Activated CD8-positive, alpha-beta memory T cell treated with anti-CD3 and anti-CD28 coated beads for 36 hours (primary cell): ENCODE measurements around the gene RBPJ. TPM values are rescaled to one million over a fixed set of nuclear protein-coding genes. Genes with fewer than 3 reads are reported as not detected.

Source experiments
- CTCF ChIA-PET: fragments of 350-600 bp; sonication (Branson Sonifier 250); formaldehyde crosslinking; loops from one replicate; lab custom pipeline; 2021; ENCODE audit warnings: antibody characterized with exemption; lab: Charles Lee
- POLR2A ChIA-PET: fragments of 350-600 bp; sonication (Branson Sonifier 250); formaldehyde crosslinking; loops from one replicate; lab custom pipeline; 2021; ENCODE audit warnings: antibody characterized with exemption; lab: Charles Lee
- total RNA-seq, 2 experiments: library from RNA; stranded (reverse); gene quantifications; one replicate each; pipeline ENCODE4 v1.2.3, GENCODE V29; 2021

The RBPJ gene
- total RNA-seq, 2 experiments from 2014 or later, result 200 TPM

DNA sequence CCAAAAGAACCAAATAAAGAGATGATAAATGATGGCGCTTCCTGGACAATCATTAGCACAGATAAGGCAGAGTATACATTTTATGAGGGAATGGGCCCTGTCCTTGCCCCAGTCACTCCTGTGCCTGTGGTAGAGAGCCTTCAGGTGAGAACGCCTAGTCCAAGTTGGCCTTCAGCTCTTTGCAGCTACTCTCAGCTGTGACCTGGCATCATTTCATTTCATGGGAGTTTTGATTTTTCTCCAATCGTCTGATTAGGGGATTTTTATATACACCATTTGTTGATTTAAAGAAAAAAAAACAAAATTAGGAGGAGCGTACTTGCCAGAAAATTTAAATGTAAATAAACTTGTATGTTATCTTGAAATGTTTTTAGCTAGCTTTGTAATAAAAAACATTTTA is 109.1 kb downstream of the RBPJ start:
- CTCF ChIA-PET, result no interaction called here
- POLR2A ChIA-PET, result no interaction called here

DNA sequence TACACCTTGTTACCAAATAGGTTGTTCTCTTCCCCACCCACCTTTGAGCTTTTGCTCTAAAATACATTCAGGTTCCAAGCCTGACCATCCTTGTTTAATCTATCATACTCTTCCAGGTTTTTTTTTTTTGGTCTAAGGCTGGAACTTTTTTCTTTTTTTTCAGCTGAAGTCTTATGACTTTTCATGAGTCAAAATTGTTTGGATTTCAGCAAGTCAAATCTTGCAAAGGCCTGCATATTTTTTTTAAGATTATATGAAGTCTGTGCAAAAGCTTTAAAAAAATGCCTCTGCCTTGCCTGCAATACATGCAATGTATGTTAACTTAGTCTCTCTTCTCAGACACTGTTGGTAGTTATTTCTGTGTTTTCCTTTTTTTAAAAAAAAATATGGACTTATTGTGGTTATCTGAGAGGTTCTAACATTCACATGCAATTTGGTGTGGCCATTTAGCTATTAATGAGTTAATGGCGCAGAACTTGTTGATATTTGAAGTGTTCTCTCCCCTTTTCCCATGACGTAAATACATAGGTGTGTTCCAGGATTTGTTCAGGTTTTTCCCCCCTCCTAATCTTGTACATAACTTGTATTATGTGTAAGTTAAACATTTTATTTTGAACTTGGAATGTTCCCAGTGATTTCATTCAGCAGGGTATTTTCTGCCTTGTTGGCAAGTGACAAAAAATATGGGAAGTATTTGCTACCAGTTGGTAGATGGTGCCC is 110.8 kb downstream of the RBPJ start:
- CTCF ChIA-PET, result interaction anchor here (1.1 kb wide), 1 partner anchor 444 kb away, joined by 3 read pairs; no protein-coding TSS in a partner anchor

DNA sequence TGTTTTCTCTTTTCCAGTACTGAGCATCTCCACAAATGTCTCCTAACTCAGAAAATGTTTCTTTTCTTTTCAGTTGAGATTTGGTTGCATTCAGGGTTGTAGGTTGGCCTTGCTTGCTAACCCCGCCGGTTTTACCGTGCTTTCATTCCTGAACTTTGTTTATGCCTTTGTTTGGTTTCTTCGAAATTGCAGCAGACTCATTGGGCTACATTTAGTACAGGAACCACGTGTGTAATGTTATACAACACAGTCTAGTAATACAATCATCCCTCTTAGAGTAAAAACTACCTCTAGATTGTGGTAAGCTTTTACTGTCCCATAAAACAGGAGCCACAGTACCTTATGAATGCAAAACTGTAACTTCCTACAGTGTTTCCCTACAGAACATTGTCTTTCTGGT is 111.6 kb downstream of the RBPJ start:
- ChIA-PET POLR2A (no interaction called here), CTCF (interaction anchor here (0.9 kb wide), 1 partner anchor 19 kb away, joined by 4 read pairs; no protein-coding TSS in a partner anchor)

More for the DNA sequence above, 110.8 kb downstream of the RBPJ start:
- POLR2A ChIA-PET, result no interaction called here

DNA sequence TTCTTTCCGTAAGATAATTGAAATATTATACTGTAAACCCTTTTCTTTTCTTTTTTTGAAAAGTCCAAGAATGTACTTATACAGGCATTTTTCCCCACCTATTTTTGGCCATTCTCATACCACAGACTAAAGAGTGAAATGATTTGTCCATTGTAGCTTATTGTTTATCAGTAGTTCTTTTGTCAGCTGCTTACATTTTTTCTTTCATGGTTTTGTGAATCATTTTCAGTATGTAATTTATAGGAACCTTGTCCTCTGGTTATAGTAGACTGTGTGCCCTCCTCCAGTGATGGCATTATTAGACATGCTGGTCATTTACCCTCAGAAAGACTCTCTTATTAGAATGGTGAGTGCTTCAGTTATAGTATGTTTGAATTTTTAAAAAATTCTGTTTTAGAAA is 112.7 kb downstream of the RBPJ start:
- ChIA-PET POLR2A (no interaction called here), CTCF (no interaction called here)

DNA sequence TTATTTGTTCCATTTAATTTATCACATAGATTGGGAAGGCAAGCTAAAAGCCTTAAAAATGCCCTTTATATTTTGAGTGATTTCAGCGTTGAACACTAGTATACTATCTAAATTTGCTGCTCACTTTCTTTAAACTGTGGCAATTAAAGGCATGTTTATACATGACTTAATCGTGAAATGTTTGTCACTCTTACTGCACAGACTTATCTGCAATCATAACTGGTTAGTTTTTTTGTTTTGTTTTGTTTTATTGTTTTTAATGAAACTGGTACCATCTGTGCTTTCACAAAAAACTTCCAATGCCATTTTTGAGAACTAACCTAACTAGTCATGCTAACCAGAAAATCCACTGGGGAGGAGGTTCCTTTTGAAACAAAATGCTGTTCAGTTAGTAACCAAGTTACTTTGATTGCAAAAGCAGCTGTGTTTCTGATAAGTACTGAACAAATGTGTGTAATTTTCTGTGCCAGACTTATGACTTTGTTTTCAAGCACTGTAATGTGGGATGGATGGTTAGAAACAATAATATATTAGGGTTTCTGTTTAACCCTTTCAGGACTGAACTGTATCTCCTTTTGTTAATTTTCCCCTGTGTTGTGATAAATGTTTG is 113.3 kb downstream of the RBPJ start:
- CTCF ChIA-PET, result no interaction called here
- POLR2A ChIA-PET, result no interaction called here

DNA sequence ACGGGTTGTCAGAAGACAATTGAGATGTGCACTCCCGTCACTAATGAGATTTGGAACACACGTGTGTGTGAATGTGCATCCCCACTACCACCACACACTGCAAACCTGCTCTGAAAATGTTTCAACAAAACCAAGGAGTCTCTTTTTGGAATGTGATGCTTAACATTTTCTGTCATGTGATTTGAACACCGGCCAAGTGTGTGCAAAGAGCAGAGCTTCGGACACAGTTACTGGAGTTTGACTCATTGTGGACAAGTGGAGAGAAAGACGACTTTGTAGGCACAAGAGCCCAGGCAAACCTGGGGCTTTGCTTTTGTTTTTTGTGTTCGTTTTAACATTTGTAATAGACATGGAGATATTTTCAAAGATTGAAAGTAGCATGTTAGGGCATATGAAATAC is 120.3 kb downstream of the RBPJ start:
- ChIA-PET POLR2A (no interaction called here), CTCF (no interaction called here)

DNA sequence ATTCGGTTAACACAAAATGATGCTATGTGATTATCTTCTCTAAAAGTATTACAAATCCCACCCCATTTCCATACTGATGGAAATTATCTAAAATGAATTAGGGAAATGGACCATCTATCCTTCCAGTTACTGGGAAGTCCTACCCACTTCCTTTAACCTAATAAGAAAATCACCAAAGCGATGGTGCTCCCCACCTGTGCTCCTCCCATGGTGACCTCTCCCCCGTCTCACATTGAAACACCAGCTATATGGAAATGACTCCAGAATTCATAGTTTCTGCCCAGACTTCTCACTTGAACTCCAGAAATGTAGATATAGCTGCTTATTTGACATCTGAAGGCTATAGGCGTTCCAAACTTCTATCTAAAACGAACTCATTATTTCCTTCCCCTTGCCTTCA is 121.0 kb downstream of the RBPJ start:
- ChIA-PET POLR2A (no interaction called here), CTCF (no interaction called here)

DNA sequence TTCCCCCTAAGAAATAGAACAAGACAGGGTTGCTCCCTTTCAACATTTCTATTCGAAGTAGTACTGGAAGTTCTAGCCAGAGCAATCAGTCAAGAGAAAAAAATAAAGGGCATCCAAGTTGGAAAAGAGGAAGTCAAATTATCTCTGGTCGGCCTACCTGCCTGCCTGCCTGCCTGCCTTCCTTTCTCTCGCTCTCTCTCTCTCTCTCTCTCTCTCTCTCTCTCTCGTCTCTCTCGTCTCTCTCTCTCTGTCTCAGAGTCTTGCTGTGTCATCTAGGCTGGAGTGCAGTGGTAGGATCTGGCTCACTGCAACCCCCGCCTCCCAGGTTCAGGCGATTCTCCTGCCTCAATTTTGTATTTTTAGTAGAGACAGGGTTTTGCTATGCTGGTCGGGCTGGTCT is 126.6 kb downstream of the RBPJ start:
- ChIA-PET CTCF (no interaction called here), POLR2A (no interaction called here)

DNA sequence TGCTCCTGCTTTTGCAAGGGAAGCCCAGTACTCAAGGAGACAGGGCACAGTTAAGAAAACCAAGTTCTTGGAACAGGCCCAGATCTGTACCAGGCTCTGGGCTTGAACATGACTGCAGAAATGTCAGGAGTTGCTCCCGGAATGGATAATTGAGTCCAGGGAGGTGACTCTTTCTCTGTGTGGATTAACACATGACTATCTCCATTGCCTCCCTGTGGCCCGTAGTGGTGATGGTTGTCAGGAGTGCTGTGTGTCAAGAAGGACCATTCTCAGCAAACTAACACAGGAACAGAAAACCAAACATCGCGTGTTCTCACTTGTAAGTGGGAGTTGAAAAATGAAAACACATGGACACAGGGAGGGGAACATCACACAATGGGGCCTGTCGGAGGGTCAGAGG is 129.6 kb downstream of the RBPJ start:
- ChIA-PET CTCF (no interaction called here), POLR2A (no interaction called here)

DNA sequence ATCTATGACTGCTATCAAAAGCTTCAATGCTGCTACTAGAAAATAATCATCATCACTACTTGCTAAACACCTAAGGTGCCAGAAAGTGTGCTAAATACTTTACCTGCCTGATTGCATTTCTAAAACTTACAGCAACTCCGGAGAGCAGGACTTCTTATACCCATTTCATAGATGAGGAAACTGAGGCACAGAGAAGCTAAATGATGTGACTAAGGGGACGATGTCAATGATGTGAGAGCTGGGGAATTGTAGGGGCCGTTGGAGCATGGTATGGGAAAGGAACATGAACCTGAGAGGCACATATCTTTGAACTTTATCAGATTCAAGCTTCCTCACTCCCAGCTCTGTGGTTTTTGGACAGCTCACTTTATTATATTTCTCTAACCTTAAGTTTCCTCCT is 130.8 kb downstream of the RBPJ start:
- POLR2A ChIA-PET, result no interaction called here

DNA sequence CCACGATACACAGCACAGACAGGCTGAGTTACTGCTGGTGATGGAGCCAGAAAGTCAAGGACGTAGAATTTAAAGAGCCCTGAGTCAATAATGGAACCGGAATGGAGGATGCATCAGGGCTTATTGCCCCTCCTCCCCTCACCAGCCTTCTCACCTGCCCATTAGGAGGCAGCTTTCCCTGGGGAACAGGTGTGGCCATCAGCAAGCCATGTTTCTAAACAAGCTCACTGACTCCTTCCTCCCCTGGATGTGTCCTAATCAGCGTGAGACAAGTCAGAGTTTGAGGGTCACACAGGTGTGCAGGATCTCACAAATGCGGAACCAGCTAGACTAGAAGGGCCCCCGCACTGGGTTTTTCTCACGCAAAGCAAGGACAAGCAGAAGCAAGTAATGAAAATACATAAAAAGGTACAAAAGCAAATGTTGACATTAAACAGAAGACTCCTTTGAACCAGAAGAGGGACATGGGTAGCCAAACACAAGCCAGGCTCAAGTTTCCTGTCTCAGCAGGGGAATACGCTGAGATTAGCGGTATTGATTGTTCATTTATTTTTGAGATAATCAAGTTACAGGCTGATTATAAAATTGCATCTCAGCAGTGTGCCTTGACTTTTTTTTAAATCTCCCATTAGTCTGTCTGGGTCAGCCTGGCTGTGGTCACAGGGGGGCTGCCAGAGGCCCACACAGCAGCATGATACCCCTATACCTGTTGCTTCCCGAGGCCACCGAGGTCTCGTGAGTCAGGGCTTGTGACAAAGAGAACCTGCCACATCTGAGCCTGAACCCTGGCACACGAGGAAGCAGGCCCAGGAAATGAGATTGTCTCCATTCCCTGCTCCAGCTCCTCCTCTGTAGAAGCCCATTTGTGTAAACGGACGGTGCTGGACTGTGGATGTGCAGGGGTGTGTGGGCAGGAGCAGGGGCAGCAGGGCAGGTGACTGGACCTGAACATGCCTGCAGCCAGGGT is 132.0 kb downstream of the RBPJ start:
- ChIA-PET CTCF (interaction anchor here (0.7 kb wide), 1 partner anchor 10 kb away, joined by 4 read pairs; no protein-coding TSS in a partner anchor), POLR2A (no interaction called here)

More for the DNA sequence above, 130.8 kb downstream of the RBPJ start:
- CTCF ChIA-PET, result interaction anchor here (0.7 kb wide), 1 partner anchor 19 kb away, joined by 4 read pairs; no protein-coding TSS in a partner anchor

DNA sequence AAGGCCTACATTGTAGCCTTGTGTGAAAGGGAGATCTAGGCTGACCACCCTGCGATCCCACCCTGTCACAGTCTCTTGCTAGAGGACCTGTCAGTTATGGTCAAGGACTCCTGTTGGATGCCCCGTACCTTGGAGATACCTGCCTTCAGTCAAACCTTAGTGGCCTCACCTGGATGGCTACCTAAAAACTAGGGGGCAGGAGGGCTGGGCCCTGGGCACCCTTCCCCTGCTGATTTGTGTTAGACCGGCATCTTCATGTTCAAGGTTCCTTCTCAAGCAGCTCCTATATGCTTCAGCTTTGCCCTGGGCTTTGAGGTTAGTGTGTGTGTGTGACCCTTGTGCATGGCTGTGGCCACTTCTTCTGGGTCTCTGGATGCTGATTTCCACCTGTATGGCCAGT is 134.1 kb downstream of the RBPJ start:
- ChIA-PET CTCF (no interaction called here), POLR2A (no interaction called here)

DNA sequence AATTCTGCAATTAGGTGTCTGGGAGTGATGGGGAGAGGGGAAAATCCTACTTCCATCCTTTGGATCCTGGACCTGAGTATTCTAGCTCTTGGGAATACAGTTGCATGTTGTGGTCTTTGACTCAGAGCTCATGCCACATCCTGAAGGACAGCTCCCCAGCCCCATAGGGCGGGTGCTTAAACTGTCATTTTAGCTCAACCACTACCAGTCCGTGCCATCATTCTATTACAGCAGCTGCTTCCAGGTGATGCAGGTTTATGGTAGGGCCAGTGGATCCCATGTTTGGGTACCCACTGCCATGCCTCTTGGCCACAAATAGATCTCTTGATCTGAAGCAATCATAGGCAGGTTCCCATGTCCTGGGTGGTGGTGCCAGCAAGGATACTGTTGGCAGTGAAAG is 134.8 kb downstream of the RBPJ start:
- ChIA-PET CTCF (no interaction called here), POLR2A (no interaction called here)

DNA sequence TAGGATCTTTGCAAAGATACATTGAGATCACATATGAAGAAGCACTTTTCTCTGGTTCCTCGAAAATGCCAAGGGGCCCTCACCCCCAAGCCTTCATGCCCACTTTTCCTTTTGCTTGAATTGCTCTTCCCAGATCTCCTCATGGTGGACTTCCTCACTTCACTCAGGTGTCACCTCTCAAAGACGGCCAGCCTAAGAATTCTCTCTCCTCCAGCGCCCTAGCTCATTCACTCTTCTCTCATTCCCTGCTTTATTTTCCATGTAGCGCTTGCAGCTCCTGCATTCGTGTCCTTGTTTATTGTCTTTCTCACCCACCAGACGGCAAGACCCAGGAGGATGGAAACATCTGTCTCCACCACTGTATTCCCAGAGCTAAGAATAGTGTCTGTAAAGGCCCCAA is 136.6 kb downstream of the RBPJ start:
- ChIA-PET POLR2A (no interaction called here), CTCF (interaction anchor here (1.2 kb wide), 1 partner anchor 19 kb away, joined by 3 read pairs; no protein-coding TSS in a partner anchor)

DNA sequence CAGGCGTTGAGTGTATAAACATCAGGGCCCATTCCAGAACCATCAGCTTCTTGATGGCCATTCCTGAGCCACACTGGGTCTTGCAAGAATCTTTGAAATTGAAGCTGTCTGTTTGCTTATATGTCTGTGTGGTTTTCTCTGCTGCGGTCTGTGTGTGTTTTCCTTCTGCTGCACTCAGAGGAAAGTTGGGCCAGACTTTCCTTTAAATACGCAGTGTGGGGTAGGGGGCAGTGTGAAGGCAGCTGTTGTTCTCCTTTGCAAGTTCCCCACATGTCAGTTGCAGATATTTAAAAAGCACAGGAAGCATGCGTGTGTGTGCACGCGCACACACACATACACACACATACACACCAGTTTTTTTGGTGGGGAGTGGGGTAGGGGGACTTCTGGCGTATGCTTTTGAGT is 137.3 kb downstream of the RBPJ start:
- CTCF ChIA-PET, result interaction anchor here (0.6 to 1.4 kb wide), 3 partner anchors 19 to 470 kb away, joined by 3 read pairs; no protein-coding TSS in a partner anchor
- POLR2A ChIA-PET, result no interaction called here

DNA sequence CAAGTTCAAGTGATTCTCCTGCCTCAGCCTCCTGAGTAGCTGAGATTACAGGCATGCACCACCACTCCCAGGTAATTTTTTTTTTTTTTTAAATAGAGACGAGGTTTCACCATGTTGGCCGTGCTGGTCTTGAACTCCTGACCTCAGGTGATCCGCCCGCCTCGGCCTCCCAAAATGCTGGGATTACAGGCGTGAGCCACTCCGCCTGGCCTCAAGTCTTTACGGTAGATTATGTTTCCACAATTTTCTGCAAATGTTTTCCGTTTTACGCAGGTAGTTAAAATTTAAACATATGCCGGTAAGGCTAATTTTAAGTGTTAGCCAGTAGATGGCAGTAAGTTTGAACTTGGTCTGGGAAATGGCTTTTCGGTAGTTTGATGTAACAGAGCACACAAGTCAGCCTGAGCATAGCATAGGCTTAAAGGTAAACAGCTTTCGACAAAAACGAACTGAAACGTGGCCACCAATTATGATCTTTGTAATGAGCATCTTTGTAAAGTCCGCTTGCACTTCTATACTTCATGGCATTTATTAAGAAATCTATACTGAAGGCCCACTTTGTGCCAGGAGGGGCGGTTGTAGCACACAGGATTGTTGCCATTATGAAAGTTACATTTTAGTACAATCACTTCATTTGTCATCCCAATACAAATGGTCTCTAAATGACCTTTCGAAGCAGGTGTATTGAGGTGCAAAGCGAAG is 138.4 kb downstream of the RBPJ start:
- POLR2A ChIA-PET, result no interaction called here
- CTCF ChIA-PET, result interaction anchor here (0.7 to 1.4 kb wide), 6 partner anchors 10 to 922 kb away, joined by 3 read pairs; no protein-coding TSS in a partner anchor

DNA sequence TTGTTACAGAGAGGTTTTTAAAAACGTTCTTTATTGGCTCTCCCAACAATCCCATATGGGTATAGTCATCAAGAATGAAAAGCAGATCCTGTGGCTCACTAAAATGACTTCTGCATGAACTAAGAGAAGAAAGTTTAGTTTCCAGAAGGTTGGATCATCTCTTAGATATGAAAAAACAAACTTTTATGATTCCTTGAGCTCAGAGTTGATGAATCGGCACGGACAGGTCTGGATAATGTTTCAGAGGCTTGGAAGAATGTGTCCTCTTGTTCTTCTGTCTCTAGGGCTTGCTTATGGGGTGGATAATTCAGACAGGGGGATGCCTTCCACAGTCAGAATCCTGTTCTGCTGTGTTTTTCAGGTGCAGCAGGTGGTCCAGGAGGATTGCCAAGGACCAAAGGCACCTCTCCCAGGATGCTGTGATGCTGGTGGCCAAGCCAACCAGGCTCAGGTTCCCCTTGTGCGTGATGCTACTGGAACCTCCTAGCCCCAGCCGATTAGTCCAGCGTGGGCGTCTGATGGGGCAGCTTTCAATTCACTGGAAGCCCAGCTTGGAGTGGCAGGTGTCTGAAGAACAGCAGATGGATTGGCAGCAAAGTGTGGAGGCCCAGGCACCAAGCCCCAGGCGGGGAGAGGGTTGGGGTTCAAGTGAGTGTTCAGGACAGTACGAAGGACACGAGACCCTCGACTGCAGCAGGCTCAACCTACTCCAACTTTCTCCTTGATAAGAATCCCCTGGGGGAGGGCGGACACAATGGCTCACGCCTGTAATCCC is 139.1 kb downstream of the RBPJ start:
- CTCF ChIA-PET, result interaction anchor here (0.7 kb wide), 2 partner anchors 10 to 476 kb away, joined by 3 read pairs; no protein-coding TSS in a partner anchor
- POLR2A ChIA-PET, result no interaction called here

DNA sequence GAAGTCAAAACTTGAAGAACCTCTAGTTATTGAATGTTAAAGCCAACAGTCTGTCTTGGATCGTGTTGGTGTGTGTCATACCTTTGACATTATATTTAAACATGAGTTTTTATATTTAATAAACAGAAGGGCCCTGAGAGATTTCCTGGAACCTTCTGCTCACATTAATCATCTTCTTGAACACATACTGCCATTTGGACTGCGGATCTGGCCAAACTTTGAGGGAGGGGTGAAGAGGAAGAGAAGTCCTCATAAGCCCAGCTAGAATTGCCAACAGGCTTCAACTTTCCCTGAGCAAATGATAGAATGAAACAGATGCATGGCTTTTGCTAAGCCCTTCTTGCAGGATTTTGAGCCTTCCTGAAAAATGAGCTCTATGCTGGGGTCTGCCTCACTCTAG is 142.1 kb downstream of the RBPJ start:
- CTCF ChIA-PET, result interaction anchor here (0.6 kb wide), 1 partner anchor 10 kb away, joined by 4 read pairs; no protein-coding TSS in a partner anchor
- POLR2A ChIA-PET, result no interaction called here
